NCI-H2171 (cell line): Measurements from ENCODE around the gene ZACN.

Source experiments
- DNase-seq: peaks from one replicate; lab custom pipeline; 2025; lab: John Stamatoyannopoulos, UW

Gene ZACN

GRCh38 chr17:76081295-76082210, 2.6 kb downstream of the ZACN start:
- DNase-seq = no peak

- no peak for DNase-seq
Measured at GRCh38 chr17:76082326-76083251, 3.6 kb downstream of the ZACN start.

- DNase-seq = no peak
Measured at GRCh38 chr17:76083536-76084182, 4.7 kb downstream of the ZACN start.

- no peak for DNase-seq
Measured at GRCh38 chr17:76085066-76085730, 6.2 kb downstream of the ZACN start.

- no peak for DNase-seq
Measured at GRCh38 chr17:76085731-76086366, 6.9 kb downstream of the ZACN start.

- DNase-seq = no peak
Measured at GRCh38 chr17:76086384-76086783, 7.4 kb downstream of the ZACN start.

GRCh38 chr17:76087531-76087930, 8.5 kb downstream of the ZACN start:
- DNase-seq = no peak

GRCh38 chr17:76088041-76088867, 9.3 kb downstream of the ZACN start:
- no peak for DNase-seq

GRCh38 chr17:76088868-76089576, 10.0 kb downstream of the ZACN start:
- no peak for DNase-seq

GRCh38 chr17:76089680-76090516, 10.9 kb downstream of the ZACN start:
- no peak for DNase-seq

GRCh38 chr17:76090517-76091129, 11.6 kb downstream of the ZACN start:
- no peak for DNase-seq

- no peak for DNase-seq
Measured at GRCh38 chr17:76091526-76092286, 12.7 kb downstream of the ZACN start.

- DNase-seq = no peak
Measured at GRCh38 chr17:76092526-76093413, 13.8 kb downstream of the ZACN start.

- DNase-seq = no peak
Measured at GRCh38 chr17:76094046-76094445, 15.1 kb downstream of the ZACN start.

- DNase-seq = no peak
Measured at GRCh38 chr17:76095943-76096342, 17.0 kb downstream of the ZACN start.

GRCh38 chr17:76097716-76098295, 18.8 kb downstream of the ZACN start:
- no peak for DNase-seq
